Measurements from ENCODE around the gene APOBEC3G. TPM values are rescaled to one million over a fixed set of nuclear protein-coding genes. Genes with fewer than 3 reads are reported as not detected.
A peak's percentile ranks its signal among the peaks of the same experiment; 100 is the strongest.

Gene APOBEC3G
- total RNA-seq, 1 donor from 2014 or later = 4.2 TPM

DNA sequence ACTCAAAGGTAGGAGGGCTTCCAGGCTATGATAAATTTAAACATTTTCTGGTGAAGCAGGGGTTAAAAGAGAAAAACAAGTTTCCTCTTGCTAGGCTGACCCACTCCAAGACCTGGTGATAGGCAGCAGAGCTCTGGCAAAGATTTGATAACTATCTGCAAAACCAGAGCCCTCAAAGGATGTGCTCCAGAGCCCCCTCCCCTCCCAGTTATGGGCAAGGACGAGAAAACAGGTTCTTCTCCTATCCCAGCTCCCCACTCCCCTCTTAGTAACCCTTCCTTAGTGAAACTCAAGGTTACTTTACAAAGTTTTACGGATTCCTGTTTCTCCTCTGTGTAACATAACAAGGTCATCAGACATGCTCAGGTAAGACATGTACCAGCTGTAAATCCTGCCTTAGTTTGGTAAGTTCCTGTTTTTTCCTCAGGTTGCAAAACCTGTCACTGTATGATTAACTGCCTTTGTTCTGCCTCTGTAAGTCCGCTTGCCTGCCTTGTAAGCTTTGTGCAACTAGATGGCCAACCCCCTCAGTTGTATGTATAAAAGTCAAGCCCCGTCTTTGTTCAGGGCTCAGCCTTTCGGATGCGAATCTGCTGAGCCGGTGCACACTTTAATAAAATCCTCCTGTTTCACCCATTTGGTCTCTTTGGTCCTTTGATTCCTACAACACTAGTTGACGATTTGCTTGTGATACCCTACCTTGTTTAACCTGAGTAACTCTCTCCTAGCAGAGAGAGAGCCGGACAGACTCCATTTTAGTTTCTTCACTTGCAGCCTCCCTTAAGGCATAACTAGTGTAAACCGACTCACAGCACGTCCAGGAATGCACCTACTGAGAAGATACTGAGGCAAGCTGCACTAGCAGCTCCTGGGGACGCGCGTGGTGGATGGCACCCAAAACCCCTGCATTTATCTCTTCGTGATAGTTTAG, 33.8 kb downstream of the APOBEC3G start:
- H3K9me3 ChIP-seq (replicated peaks) = no peaks in the 10 kb centered on the region
- TF ChIP-seq, protein P1, sequence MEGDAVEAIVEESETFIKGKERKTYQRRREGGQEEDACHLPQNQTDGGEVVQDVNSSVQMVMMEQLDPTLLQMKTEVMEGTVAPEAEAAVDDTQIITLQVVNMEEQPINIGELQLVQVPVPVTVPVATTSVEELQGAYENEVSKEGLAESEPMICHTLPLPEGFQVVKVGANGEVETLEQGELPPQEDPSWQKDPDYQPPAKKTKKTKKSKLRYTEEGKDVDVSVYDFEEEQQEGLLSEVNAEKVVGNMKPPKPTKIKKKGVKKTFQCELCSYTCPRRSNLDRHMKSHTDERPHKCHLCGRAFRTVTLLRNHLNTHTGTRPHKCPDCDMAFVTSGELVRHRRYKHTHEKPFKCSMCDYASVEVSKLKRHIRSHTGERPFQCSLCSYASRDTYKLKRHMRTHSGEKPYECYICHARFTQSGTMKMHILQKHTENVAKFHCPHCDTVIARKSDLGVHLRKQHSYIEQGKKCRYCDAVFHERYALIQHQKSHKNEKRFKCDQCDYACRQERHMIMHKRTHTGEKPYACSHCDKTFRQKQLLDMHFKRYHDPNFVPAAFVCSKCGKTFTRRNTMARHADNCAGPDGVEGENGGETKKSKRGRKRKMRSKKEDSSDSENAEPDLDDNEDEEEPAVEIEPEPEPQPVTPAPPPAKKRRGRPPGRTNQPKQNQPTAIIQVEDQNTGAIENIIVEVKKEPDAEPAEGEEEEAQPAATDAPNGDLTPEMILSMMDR (IDR thresholded peaks at IDR 0.05; ENCODE audit: borderline replicate concordance) = no peak
- intact Hi-C loops (cut with micrococcal nuclease) = loop anchor here (10.0 kb wide), 2 partner anchors 106 to 336 kb away; no protein-coding TSS in a partner anchor
- DNase-seq = no peak
- peaks cover 34% of the 10 kb centered on the region for H3K27me3 ChIP-seq (ENCODE audit: low read depth)
- no peak overlapping the region for H3K4me3 ChIP-seq
- H3K4me1 ChIP-seq = no peaks in the 10 kb centered on the region
- no peak overlapping the region for H3K27ac ChIP-seq (replicated peaks)
- H3K36me3 ChIP-seq = no peaks in the 10 kb centered on the region

DNA sequence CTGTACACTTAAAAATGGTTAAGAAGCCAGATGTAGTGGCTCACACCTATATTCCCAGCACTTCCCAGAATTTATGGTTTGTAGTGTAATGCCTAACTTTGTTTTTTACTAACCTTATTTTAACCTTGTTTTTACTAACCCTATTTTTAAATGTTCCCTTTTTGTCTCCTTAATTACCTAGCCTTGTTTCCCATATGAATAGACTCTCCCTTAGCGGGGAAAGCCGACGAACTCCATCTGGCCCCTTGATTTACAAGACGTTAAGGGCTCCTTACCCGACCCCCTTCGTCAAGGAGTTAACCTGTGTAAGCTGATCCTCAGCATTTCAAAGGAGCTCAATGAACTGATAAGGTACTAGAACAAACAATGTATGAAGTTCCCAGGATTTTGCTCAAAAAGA, 37.0 kb downstream of the APOBEC3G start:
- peaks cover 52% of the 10 kb centered on the region for H3K27me3 ChIP-seq (ENCODE audit: low read depth)
- no peaks in the 10 kb centered on the region for H3K36me3 ChIP-seq
- no peaks in the 10 kb centered on the region for H3K9me3 ChIP-seq (replicated peaks)
- intact Hi-C loops (cut with micrococcal nuclease) = loop anchor here (10.0 kb wide), 2 partner anchors 109 to 339 kb away; no protein-coding TSS in a partner anchor
- no peak for DNase-seq
- TF ChIP-seq, protein P1 (IDR thresholded peaks at IDR 0.05; ENCODE audit: borderline replicate concordance) = no peak
- no peak overlapping the region for H3K27ac ChIP-seq (replicated peaks)
- H3K4me3 ChIP-seq = no peak overlapping the region
- H3K4me1 ChIP-seq = no peaks in the 10 kb centered on the region

DNA sequence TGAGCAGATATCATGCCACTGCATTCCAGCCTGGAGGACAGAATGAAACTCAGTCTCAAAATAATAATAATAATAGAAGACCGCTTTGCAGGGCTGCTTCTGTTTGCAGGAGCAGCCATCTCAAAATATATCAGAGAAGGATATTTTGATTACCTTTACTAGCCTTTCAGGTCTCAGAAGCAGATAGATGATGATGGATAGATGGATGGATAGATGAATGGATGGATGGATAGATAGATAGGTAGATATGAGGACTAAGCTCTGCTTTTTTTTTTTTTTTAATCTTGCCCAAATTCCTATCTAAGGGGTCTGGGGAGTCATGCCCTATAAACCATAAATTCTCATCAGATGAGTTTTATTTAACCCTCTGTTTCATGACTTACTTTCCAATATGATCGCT, 38.5 kb downstream of the APOBEC3G start:
- no peak for DNase-seq
- TF ChIP-seq, protein P1 (IDR thresholded peaks at IDR 0.05; ENCODE audit: borderline replicate concordance) = no peak
- Histone ChIP-seq H3K27ac (replicated peaks) (no peak overlapping the region), H3K4me3 (no peak overlapping the region), H3K4me1 (no peaks in the 10 kb centered on the region), H3K27me3 (ENCODE audit: low read depth) (peaks cover 52% of the 10 kb centered on the region), H3K36me3 (no peaks in the 10 kb centered on the region), H3K9me3 (replicated peaks) (no peaks in the 10 kb centered on the region)
- intact Hi-C loops (cut with micrococcal nuclease) = loop anchor here (10.0 kb wide), 2 partner anchors 111 to 341 kb away; no protein-coding TSS in a partner anchor

DNA sequence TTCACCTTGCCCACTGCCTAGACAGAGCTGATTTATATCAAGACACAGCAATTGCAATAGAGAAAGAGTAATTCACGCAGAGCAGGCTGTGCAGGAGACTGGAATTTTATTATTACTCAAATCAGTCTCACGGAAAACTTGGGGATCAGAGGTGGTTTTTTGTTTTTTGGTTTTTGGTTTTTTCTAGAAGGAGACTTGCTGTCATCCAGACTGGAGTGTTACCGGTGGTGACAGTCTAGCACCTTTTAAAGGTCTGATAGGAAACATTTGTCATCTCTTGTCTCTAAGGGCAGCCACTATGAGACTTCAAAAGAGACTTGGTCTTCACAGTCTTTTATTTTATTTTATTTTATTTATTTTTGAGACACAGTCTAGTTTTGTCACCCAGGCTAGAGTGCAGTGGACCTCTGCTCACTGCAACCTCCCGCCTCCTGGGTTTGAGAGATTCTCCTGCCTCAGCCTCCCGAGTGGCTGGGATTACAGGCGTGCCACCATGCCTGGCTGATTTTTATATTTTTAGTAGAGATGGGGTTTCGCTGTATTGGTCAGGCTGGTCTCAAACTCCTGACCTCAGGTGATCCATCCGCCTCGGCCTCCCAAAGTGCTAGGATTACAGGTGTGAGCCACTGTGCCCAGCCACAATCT, 39.0 kb downstream of the APOBEC3G start:
- Histone ChIP-seq H3K27me3 (ENCODE audit: low read depth) (peaks cover 52% of the 10 kb centered on the region), H3K4me1 (no peaks in the 10 kb centered on the region), H3K4me3 (no peak overlapping the region), H3K27ac (replicated peaks) (no peak overlapping the region), H3K9me3 (replicated peaks) (no peaks in the 10 kb centered on the region), H3K36me3 (no peaks in the 10 kb centered on the region)
- TF ChIP-seq, protein P1 (IDR thresholded peaks at IDR 0.05; ENCODE audit: borderline replicate concordance) = no peak
- intact Hi-C loops (cut with micrococcal nuclease) = loop anchor here (10.0 kb wide), 2 partner anchors 111 to 341 kb away; no protein-coding TSS in a partner anchor
- DNase-seq = no peak

DNA sequence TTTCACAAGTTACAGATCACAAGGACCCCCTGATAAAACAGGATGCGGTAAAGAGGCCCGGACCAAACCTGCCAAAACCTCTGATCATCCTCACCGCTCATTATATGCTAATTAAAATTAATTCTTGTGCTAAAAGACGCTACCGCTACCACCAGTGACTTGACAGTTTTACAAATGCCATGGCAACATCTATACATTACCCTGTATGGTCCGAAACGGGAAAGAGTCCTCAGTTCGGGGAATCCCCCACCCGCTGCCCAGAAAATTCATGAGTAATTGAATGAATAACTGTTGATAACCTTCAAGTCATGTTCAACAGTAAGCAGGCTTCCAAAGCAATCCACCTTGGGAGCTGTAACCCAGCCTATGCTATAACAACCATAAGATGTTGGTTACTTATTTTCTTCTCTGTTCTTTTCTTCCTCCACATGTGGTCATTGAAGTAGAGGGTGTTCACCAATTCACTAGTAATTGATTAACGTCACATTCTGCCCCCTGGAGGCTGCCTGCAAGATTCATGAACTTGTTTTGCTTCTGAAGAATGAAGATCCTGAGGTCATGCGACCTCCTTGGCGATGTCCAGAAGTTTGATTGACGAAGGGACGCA, 40.6 kb downstream of the APOBEC3G start:
- H3K27me3 ChIP-seq (ENCODE audit: low read depth) = peaks cover 46% of the 10 kb centered on the region
- H3K27ac ChIP-seq (replicated peaks) = no peak overlapping the region
- intact Hi-C loops (cut with micrococcal nuclease) = loop anchor here (10.0 kb wide), 2 partner anchors 113 to 343 kb away; no protein-coding TSS in a partner anchor
- no peaks in the 10 kb centered on the region for H3K36me3 ChIP-seq
- TF ChIP-seq, protein P1 (IDR thresholded peaks at IDR 0.05; ENCODE audit: borderline replicate concordance) = peak; percentile 54
- no peaks in the 10 kb centered on the region for H3K9me3 ChIP-seq (replicated peaks)
- peaks cover 2% of the 10 kb centered on the region for H3K4me1 ChIP-seq
- H3K4me3 ChIP-seq = no peak overlapping the region
- no peak for DNase-seq
